ENCODE data around the gene RGS9BP. TPM values are rescaled to one million over a fixed set of nuclear protein-coding genes. Genes with fewer than 3 reads are reported as not detected.

Gene RGS9BP
- total and polyA plus RNA-seq, 2 donors (not counting 1 experiment from before 2014, with no cell fraction given) = 0.09 to 0.66 TPM

GRCh38 chr19:32658527-32658926 lies 17.1 kb upstream of the RGS9BP start:
- no peak overlapping the region for H2AFZ ChIP-seq (ENCODE audit: low read length)
- no peak overlapping the region for H3K4me3 ChIP-seq (replicated peaks in 1 of 4; ENCODE audit: control extremely low read depth in 1 of 4, insufficient read depth in 1 of 4, low read depth in 3 of 4, low read length in 4 of 4)
- H3K4me1 ChIP-seq (ENCODE audit: control insufficient read depth, extremely low read depth, insufficient read depth, low read length) = no peaks in the 10 kb centered on the region
- TF ChIP-seq CTCF (conservative IDR thresholded peaks at IDR 0.05 in 1 of 2, IDR thresholded peaks at IDR 0.05 in 1 of 2; ENCODE audit: low read depth in 1 of 2, low read length in 2 of 2) (no peak), EZH2 (IDR thresholded peaks at IDR 0.05; ENCODE audit: low read length, missing control alignments) (no peak)
- no peaks in the 10 kb centered on the region for H3K27me3 ChIP-seq (ENCODE audit: control insufficient read depth, insufficient read depth, low read length)
- no peak for DNase-seq (ENCODE audit: low read depth in 2 of 2)
- H3K36me3 ChIP-seq (ENCODE audit: control insufficient read depth, insufficient read depth, low read length) = peaks cover 5% of the 10 kb centered on the region
- H3K27ac ChIP-seq (ENCODE audit: insufficient read depth, low read length) = no peak overlapping the region
- no peak overlapping the region for H3K9ac ChIP-seq (ENCODE audit: insufficient read depth, low read length)
- H3K4me2 ChIP-seq (ENCODE audit: extremely low read depth, insufficient read depth, low read length) = no peak overlapping the region
- H3K9me3 ChIP-seq (ENCODE audit: control insufficient read depth, insufficient read depth, low read depth, low read length) = no peaks in the 10 kb centered on the region
- H3K79me2 ChIP-seq (ENCODE audit: control insufficient read depth, insufficient read depth, low read length) = peaks cover 8% of the 10 kb centered on the region
- no peaks in the 10 kb centered on the region for H4K20me1 ChIP-seq (ENCODE audit: control insufficient read depth, extremely low read depth, insufficient read depth, low read length)

GRCh38 chr19:32661318-32661717 lies 14.3 kb upstream of the RGS9BP start:
- peaks cover 3% of the 10 kb centered on the region for H3K36me3 ChIP-seq (ENCODE audit: control insufficient read depth, insufficient read depth, low read length)
- no peaks in the 10 kb centered on the region for H3K4me1 ChIP-seq (ENCODE audit: control insufficient read depth, extremely low read depth, insufficient read depth, low read length)
- DNase-seq (ENCODE audit: low read depth in 2 of 2) = no peak
- no peak overlapping the region for H2AFZ ChIP-seq (ENCODE audit: low read length)
- no peaks in the 10 kb centered on the region for H3K27me3 ChIP-seq (ENCODE audit: control insufficient read depth, insufficient read depth, low read length)
- H3K4me3 ChIP-seq (replicated peaks in 1 of 4; ENCODE audit: control extremely low read depth in 1 of 4, insufficient read depth in 1 of 4, low read depth in 3 of 4, low read length in 4 of 4) = no peak overlapping the region
- no peak overlapping the region for H3K27ac ChIP-seq (ENCODE audit: insufficient read depth, low read length)
- no peaks in the 10 kb centered on the region for H4K20me1 ChIP-seq (ENCODE audit: control insufficient read depth, extremely low read depth, insufficient read depth, low read length)
- H3K4me2 ChIP-seq (ENCODE audit: extremely low read depth, insufficient read depth, low read length) = no peak overlapping the region
- H3K9ac ChIP-seq (ENCODE audit: insufficient read depth, low read length) = no peak overlapping the region
- H3K9me3 ChIP-seq (ENCODE audit: control insufficient read depth, insufficient read depth, low read depth, low read length) = no peaks in the 10 kb centered on the region
- TF ChIP-seq EZH2 (IDR thresholded peaks at IDR 0.05; ENCODE audit: low read length, missing control alignments) (no peak), CTCF (conservative IDR thresholded peaks at IDR 0.05 in 1 of 2, IDR thresholded peaks at IDR 0.05 in 1 of 2; ENCODE audit: low read depth in 1 of 2, low read length in 2 of 2) (no peak)
- H3K79me2 ChIP-seq (ENCODE audit: control insufficient read depth, insufficient read depth, low read length) = peaks cover 13% of the 10 kb centered on the region

- no peak overlapping the region for H2AFZ ChIP-seq (ENCODE audit: low read length)
- peak; percentile 23 to 52 for DNase-seq (ENCODE audit: low read depth in 2 of 2)
- no peaks in the 10 kb centered on the region for H4K20me1 ChIP-seq (ENCODE audit: control insufficient read depth, extremely low read depth, insufficient read depth, low read length)
- H3K4me2 ChIP-seq (ENCODE audit: extremely low read depth, insufficient read depth, low read length) = no peak overlapping the region
- no peak overlapping the region for H3K4me3 ChIP-seq (replicated peaks in 1 of 4; ENCODE audit: control extremely low read depth in 1 of 4, insufficient read depth in 1 of 4, low read depth in 3 of 4, low read length in 4 of 4)
- no peak for TF ChIP-seq CTCF (conservative IDR thresholded peaks at IDR 0.05 in 1 of 2, IDR thresholded peaks at IDR 0.05 in 1 of 2; ENCODE audit: low read depth in 1 of 2, low read length in 2 of 2)
- TF ChIP-seq EZH2 (IDR thresholded peaks at IDR 0.05; ENCODE audit: low read length, missing control alignments) = no peak
- H3K79me2 ChIP-seq (ENCODE audit: control insufficient read depth, insufficient read depth, low read length) = peaks cover 18% of the 10 kb centered on the region
- H3K9ac ChIP-seq (ENCODE audit: insufficient read depth, low read length) = no peak overlapping the region
- H3K27me3 ChIP-seq (ENCODE audit: control insufficient read depth, insufficient read depth, low read length) = no peaks in the 10 kb centered on the region
- no peaks in the 10 kb centered on the region for H3K9me3 ChIP-seq (ENCODE audit: control insufficient read depth, insufficient read depth, low read depth, low read length)
- H3K36me3 ChIP-seq (ENCODE audit: control insufficient read depth, insufficient read depth, low read length) = peaks cover 3% of the 10 kb centered on the region
- no peaks in the 10 kb centered on the region for H3K4me1 ChIP-seq (ENCODE audit: control insufficient read depth, extremely low read depth, insufficient read depth, low read length)
- no peak overlapping the region for H3K27ac ChIP-seq (ENCODE audit: insufficient read depth, low read length)
Measured at GRCh38 chr19:32662186-32662585, 13.5 kb upstream of the RGS9BP start.

Data from fibroblast of lung (primary cell).